K562 (cell line): ENCODE results near the gene EEF1AKMT1. TPM values are rescaled to one million over a fixed set of nuclear protein-coding genes. Genes with fewer than 3 reads are reported as not detected.

Experiments used
- ATAC-seq: fragments of 200-7000 bp; cut with Tn5 transposase; 3 replicates; pipeline ENCODE4 v1.9.1; 2020; ENCODE audit warnings: moderate library complexity
- BruUV-seq: library from RNA; stranded (reverse); fragments of 400-500 nt; replicated peaks from 2 replicates; lab custom pipeline; 2021; lab: Mats Ljungman, UMichigan
- CTCF ChIA-PET: fragments of 300-600 bp; formaldehyde crosslinking; extraction: SDS; loops from one replicate; lab custom pipeline; 2021; ENCODE audit warnings: low intra/inter-chr PET ratio; lab: Yijun Ruan, JAX
- POLR2A ChIA-PET: fragments of 300-600, 350-650 bp; sonication (Branson Sonifier 250); formaldehyde crosslinking; extraction: SDS; loops from one replicate; lab custom pipeline; 2021; ENCODE audit warnings: antibody characterized with exemption, inconsistent platforms; lab: Yijun Ruan, JAX
- DNase-seq, 4 experiments: peaks; one replicate each; pipeline versions ENCODE4 v3.0.0 to v3.0.0-alpha.2; 2011 to 2018; ENCODE audit warnings: low spot score in 3 of 4, mixed read lengths in 3 of 4; ENCODE audit errors: extremely low read depth in 1 of 4
- FAIRE-seq: peaks from 2 replicates; lab custom pipeline; 2011; peaks lifted over from hg19 to GRCh38; lab: Jason Lieb, UNC
- H2AFZ ChIP-seq: 2 replicates; pipeline ENCODE4 v1.6.0; 2011; ENCODE audit warnings: low read depth, low read length, control low read depth, inconsistent platforms
- H3K27ac ChIP-seq: fragments of 200-600 bp; 3 replicates; pipeline ENCODE4 v1.8.0; 2011; ENCODE audit warnings: low read depth, mild to moderate bottlenecking, control low read depth, inconsistent platforms, low read length, moderate library complexity, mixed read lengths; ENCODE audit errors: extremely low read depth
- H3K27me3 ChIP-seq, 2 experiments: fragments of 300-600 bp in 1 of 2; 2 replicates in 1 of 2; 3 replicates in 1 of 2; pipeline versions ENCODE4 v1.6.0 to v1.8.0; 2011; ENCODE audit warnings: inconsistent platforms in 2 of 2, low read length in 2 of 2, mild to moderate bottlenecking in 1 of 2, mixed read lengths in 1 of 2, moderate library complexity in 1 of 2; ENCODE audit not compliant: control insufficient read depth in 2 of 2, insufficient read depth in 2 of 2
- H3K36me3 ChIP-seq: fragments of 300-600 bp; 3 replicates; pipeline ENCODE4 v1.8.0; 2011; ENCODE audit warnings: mild to moderate bottlenecking, low read length, inconsistent platforms; ENCODE audit not compliant: control insufficient read depth, insufficient read depth
- H3K4me1 ChIP-seq, 2 experiments: fragments of 200-600 bp in 1 of 2; replicated peaks in 1 of 2; 2 replicates in 1 of 2; 3 replicates in 1 of 2; pipeline versions ENCODE4 v1.5.1 to v1.8.0; 2011; ENCODE audit warnings: inconsistent platforms in 2 of 2, low read length in 2 of 2, mild to moderate bottlenecking in 1 of 2, mixed read lengths in 1 of 2, moderate library complexity in 1 of 2; ENCODE audit not compliant: control insufficient read depth in 2 of 2, insufficient read depth in 2 of 2
- H3K4me2 ChIP-seq: 2 replicates; pipeline ENCODE4 v1.6.1; 2011; ENCODE audit warnings: low read length, control low read depth, inconsistent platforms, mixed read lengths; ENCODE audit not compliant: insufficient read depth
- H3K4me3 ChIP-seq: fragments of 200-600 bp; sonication (generic), shearing (Covaris generic); 2 replicates; pipeline ENCODE4 v1.5.1; 2016; ENCODE audit warnings: control low read depth, inconsistent platforms
- H3K79me2 ChIP-seq: fragments of 200-600 bp; 3 replicates; pipeline ENCODE4 v1.8.0; 2011; ENCODE audit warnings: low read length, inconsistent platforms; ENCODE audit not compliant: control insufficient read depth, insufficient read depth
- H3K9ac ChIP-seq, 2 experiments: 2 replicates each; pipeline versions ENCODE4 v1.6.0 to v1.6.1; 2011; ENCODE audit warnings: low read depth in 2 of 2, low read length in 2 of 2, control low read depth in 1 of 2, inconsistent platforms in 1 of 2, mild to moderate bottlenecking in 1 of 2, mixed read lengths in 1 of 2; ENCODE audit not compliant: insufficient read depth in 1 of 2
- H3K9me1 ChIP-seq: one replicate; pipeline ENCODE4 v1.6.0; 2011; ENCODE audit warnings: inconsistent platforms, mild to moderate bottlenecking, low read length, moderate library complexity; ENCODE audit not compliant: control insufficient read depth, insufficient read depth
- H3K9me3 ChIP-seq: replicated peaks from 2 replicates; pipeline ENCODE4 v1.5.1; 2011; ENCODE audit warnings: low read depth, low read length, inconsistent platforms; ENCODE audit not compliant: control insufficient read depth, insufficient read depth
- H4K20me1 ChIP-seq: replicated peaks from 2 replicates; pipeline ENCODE4 v1.6.1; 2011; ENCODE audit warnings: low read length, inconsistent platforms, mixed read lengths; ENCODE audit not compliant: control insufficient read depth, insufficient read depth
- CC2D1A ChIP-seq: fragments of 450-650 bp; IDR thresholded peaks from 2 replicates; pipeline ENCODE4 v1.6.1; 2017; ENCODE audit warnings: mild to moderate bottlenecking
- CHD2 ChIP-seq: IDR thresholded peaks from 2 replicates; pipeline ENCODE4 v1.6.1; 2011; ENCODE audit warnings: low read depth, low read length
- FOXJ2 ChIP-seq: fragments of 200-800 bp; sonication (Bioruptor generic); IDR thresholded peaks from 2 replicates; pipeline ENCODE4 v1.6.1; 2016; ENCODE audit warnings: missing genetic modification characterization, missing compliant biosample characterization
- FOXP1 ChIP-seq: sonication (generic); formaldehyde crosslinking; IDR thresholded peaks from 2 replicates; pipeline ENCODE4 v1.8.0; 2022; ENCODE audit warnings: mild to moderate bottlenecking, missing genetic modification reagents
- MCM3 ChIP-seq: fragments of 450-650 bp; IDR thresholded peaks from 2 replicates; pipeline ENCODE4 v1.6.1; 2016
- RBM39 ChIP-seq: fragments of 200-400 bp; formaldehyde crosslinking; optimal IDR thresholded peaks from 2 replicates; pipeline ENCODE3; 2018; ENCODE audit warnings: low read depth, low read length
- RUNX1 ChIP-seq: sonication (generic); IDR thresholded peaks from 2 replicates; pipeline ENCODE4 v1.6.1; 2016; ENCODE audit warnings: antibody characterized with exemption, low read depth
- SRSF3 ChIP-seq: fragments of 200-400 bp; formaldehyde crosslinking; IDR thresholded peaks from 2 replicates; pipeline ENCODE4 v1.6.1; 2016; ENCODE audit warnings: mild to moderate bottlenecking, low read length, moderate library complexity; ENCODE audit not compliant: insufficient read depth
- STAT5B ChIP-seq: fragments of 250-450 bp; sonication (Bioruptor Pico); IDR thresholded peaks from 2 replicates; pipeline ENCODE4 v1.8.0; 2021; ENCODE audit warnings: mild to moderate bottlenecking, inconsistent platforms
- ZNF398 ChIP-seq: fragments of 250-450 bp; sonication (Bioruptor Pico); IDR thresholded peaks from 2 replicates; pipeline ENCODE4 v1.8.0; 2021; ENCODE audit warnings: moderate library complexity, mild to moderate bottlenecking, inconsistent platforms
- ZNF41 ChIP-seq: fragments of 250-450 bp; sonication (Bioruptor Pico); conservative IDR thresholded peaks from 2 replicates; pipeline ENCODE4 v1.4.0; 2020; ENCODE audit warnings: mild to moderate bottlenecking
- WGBS: fragments of 100-300 bp; shearing (Covaris generic); methylation state at CpG from one replicate; pipeline ENCODE4 v1.1.6; 2016; ENCODE audit warnings: low coverage, mixed read lengths; ENCODE audit not compliant: insufficient coverage; ENCODE audit errors: missing lambda C conversion rate; 5-methylcytosine and 5-hydroxymethylcytosine counted together
- in situ Hi-C: fragments of 300-500 bp; cut with MboI; formaldehyde crosslinking; loops from 4 replicates; pipeline ENCODE4 v1.15.0; 2018; ENCODE audit warnings: inconsistent platforms, mixed read lengths
- intact Hi-C: fragments of 100-400 bp; cut with micrococcal nuclease; formaldehyde crosslinking; loops from 2 replicates; pipeline ENCODE4 v1.14.2; 2022
- polyA plus RNA-seq, 8 experiments: library from polyadenylated mRNA; depleted of rRNA in 4 of 8; stranded (reverse) in 5 of 8; unstranded in 3 of 8; fragments of >200 nt; fragmentation: Nextera tagmentation in 2 of 8; fragmentation: Illumina TruSeq in 1 of 8; extraction: Ambion mirVana in 2 of 8; extraction: Trizol in 1 of 8; gene quantifications; 2 replicates each; pipeline versions ENCODE4 v1.2.1 to v1.2.3, GENCODE V29; 2011 to 2014; ENCODE audit warnings: inconsistent platforms in 1 of 8, missing spikeins in 1 of 8
- total RNA-seq, 7 experiments: library from RNA; depleted of rRNA in 6 of 7; stranded (reverse); fragments of >200 nt in 6 of 7; fragmentation: Illumina TruSeq in 2 of 7; extraction: Trizol in 2 of 7; gene quantifications; 2 replicates each; pipeline versions ENCODE4 v1.2.1 to v1.2.3, GENCODE V29; 2011 to 2021; ENCODE audit warnings: low replicate concordance in 1 of 7
- TF ChIP-seq, protein P1 (sequence below): sonication (generic); formaldehyde crosslinking; IDR thresholded peaks from 2 replicates; pipeline ENCODE4 v1.8.0; 2022; ENCODE audit warnings: mild to moderate bottlenecking, missing genetic modification reagents
- TF ChIP-seq, protein P2 (sequence below), 2 experiments: fragments of 450-650 bp; conservative IDR thresholded peaks; 2 replicates each; pipeline ENCODE4 v1.6.1; 2017; ENCODE audit warnings: mild to moderate bottlenecking in 2 of 2, moderate library complexity in 2 of 2

Gene EEF1AKMT1
- total and polyA plus RNA-seq, 9 of the 15 experiments (the other 6 are each of a cell fraction or from before 2014, with no cell fraction given), result 5.3 to 36.3 (median 7.9) TPM

DNA sequence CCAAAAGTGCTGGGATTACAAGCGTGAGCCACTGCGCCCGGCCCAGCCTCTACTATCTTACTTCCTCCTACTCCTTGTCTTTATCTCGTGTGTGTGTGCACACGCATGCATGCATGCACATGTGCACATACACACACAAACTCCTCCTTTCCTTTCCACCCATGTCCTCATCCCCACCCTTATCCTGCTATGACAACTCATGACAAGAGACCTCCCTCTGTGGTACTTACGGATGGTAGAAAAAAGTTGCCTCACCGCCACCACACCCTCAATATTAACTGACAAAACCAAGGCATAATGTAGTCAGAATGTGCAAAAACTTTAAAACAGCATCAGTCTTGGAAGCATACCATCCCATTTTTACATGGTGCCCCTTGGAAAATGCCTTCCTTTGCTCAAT, 15.9 kb upstream of the EEF1AKMT1 start:
- in situ Hi-C loops, result no loop called here

More for the DNA sequence above, 15.9 kb upstream of the EEF1AKMT1 start:
- no peaks in the 10 kb centered on the region for H3K27me3 ChIP-seq
- H2AFZ ChIP-seq, result no peak overlapping the region
- BruUV-seq, result no TSS peak
- no peak overlapping the region for H3K27ac ChIP-seq
- no peak for DNase-seq
- POLR2A ChIA-PET, result no interaction called here
- TF ChIP-seq RBM39 (no peak), ZNF398 (CRISPR knock-in tag) (no peak), SRSF3 (no peak), RUNX1 (no peak), ZNF41 (no peak), STAT5B (CRISPR knock-in tag) (no peak), FOXJ2 (tag) (no peak), MCM3 (no peak), FOXP1 (CRISPR knock-in tag) (no peak), CHD2 (no peak), CC2D1A (no peak)
- TF ChIP-seq, protein P1, sequence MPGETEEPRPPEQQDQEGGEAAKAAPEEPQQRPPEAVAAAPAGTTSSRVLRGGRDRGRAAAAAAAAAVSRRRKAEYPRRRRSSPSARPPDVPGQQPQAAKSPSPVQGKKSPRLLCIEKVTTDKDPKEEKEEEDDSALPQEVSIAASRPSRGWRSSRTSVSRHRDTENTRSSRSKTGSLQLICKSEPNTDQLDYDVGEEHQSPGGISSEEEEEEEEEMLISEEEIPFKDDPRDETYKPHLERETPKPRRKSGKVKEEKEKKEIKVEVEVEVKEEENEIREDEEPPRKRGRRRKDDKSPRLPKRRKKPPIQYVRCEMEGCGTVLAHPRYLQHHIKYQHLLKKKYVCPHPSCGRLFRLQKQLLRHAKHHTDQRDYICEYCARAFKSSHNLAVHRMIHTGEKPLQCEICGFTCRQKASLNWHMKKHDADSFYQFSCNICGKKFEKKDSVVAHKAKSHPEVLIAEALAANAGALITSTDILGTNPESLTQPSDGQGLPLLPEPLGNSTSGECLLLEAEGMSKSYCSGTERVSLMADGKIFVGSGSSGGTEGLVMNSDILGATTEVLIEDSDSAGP, result no peak
- TF ChIP-seq, protein P2, sequence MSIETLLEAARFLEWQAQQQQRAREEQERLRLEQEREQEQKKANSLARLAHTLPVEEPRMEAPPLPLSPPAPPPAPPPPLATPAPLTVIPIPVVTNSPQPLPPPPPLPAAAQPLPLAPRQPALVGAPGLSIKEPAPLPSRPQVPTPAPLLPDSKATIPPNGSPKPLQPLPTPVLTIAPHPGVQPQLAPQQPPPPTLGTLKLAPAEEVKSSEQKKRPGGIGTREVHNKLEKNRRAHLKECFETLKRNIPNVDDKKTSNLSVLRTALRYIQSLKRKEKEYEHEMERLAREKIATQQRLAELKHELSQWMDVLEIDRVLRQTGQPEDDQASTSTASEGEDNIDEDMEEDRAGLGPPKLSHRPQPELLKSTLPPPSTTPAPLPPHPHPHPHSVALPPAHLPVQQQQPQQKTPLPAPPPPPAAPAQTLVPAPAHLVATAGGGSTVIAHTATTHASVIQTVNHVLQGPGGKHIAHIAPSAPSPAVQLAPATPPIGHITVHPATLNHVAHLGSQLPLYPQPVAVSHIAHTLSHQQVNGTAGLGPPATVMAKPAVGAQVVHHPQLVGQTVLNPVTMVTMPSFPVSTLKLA (conservative IDR thresholded peaks at IDR 0.05), result no peak
- intact Hi-C loops, result no loop called here
- no peak for ATAC-seq
- H3K9ac ChIP-seq, result no peak overlapping the region
- peaks cover 62% of the 10 kb centered on the region for H3K36me3 ChIP-seq
- FAIRE-seq, result no peak
- no peaks in the 10 kb centered on the region for H3K9me1 ChIP-seq
- H3K9me3 ChIP-seq, result no peaks in the 10 kb centered on the region
- H3K79me2 ChIP-seq, result no peaks in the 10 kb centered on the region
- no peak overlapping the region for H3K4me3 ChIP-seq
- CTCF ChIA-PET, result no interaction called here
- 92% methylated on average over 6 of the region's 7 CpGs for WGBS
- H4K20me1 ChIP-seq, result no peaks in the 10 kb centered on the region
- no peak overlapping the region for H3K4me2 ChIP-seq
- no peaks in the 10 kb centered on the region for H3K4me1 ChIP-seq
